ENCODE results near the gene KCTD21. TPM values are rescaled to one million over a fixed set of nuclear protein-coding genes. Genes with fewer than 3 reads are reported as not detected.
"Not testable (repeated sequence)": the region's sequence is repeated elsewhere in the genome, so short reads cannot be mapped to it uniquely, and the experiment has no call there.

KCTD21 gene, protein sequence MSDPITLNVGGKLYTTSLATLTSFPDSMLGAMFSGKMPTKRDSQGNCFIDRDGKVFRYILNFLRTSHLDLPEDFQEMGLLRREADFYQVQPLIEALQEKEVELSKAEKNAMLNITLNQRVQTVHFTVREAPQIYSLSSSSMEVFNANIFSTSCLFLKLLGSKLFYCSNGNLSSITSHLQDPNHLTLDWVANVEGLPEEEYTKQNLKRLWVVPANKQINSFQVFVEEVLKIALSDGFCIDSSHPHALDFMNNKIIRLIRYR
- 10 to 100 TPM; 14.0 to 16.1 TPM for total RNA-seq
- polyA plus RNA-seq = 1 to 10 TPM; 4.8 to 7.5 TPM
- long read RNA-seq, donor 1, partial matches to known transcripts = 0 of 11 reads
- long read RNA-seq, donor 1, other reads (novel, unspliced or antisense) = 6 of 11 reads
- long read RNA-seq, donor 2, partial matches to known transcripts = 9 of 12 reads
- long read RNA-seq, donor 2, other reads (novel, unspliced or antisense) = 1 of 12 reads

- no peaks in the 10 kb centered on the region for H3K36me3 ChIP-seq (ENCODE audit: control insufficient read depth in 1 of 2, insufficient read depth in 2 of 2, low read length in 1 of 2)
- peak; percentile 99 for DNase-seq
- H3K4me3 ChIP-seq (ENCODE audit: low read length in 2 of 2) = peak within 1 kb of the TSS; percentile 73 to 77
- peaks cover 0 to 5% of the 10 kb centered on the region in 2 donors for H3K4me1 ChIP-seq (ENCODE audit: control insufficient read depth in 1 of 2, insufficient read depth in 2 of 2, low read length in 2 of 2)
- peak within 1 kb of the TSS in 1 of 2 donors; percentile 58 for H3K27ac ChIP-seq (ENCODE audit: low read depth in 1 of 2, low read length in 2 of 2)
- ATAC-seq (ENCODE audit: low FRiP score) = peak; percentile 97
- H3K27me3 ChIP-seq (ENCODE audit: control insufficient read depth in 1 of 2, insufficient read depth in 2 of 2, low read length in 1 of 2) = no peaks in the 10 kb centered on the region
- H3K9me3 ChIP-seq (ENCODE audit: control insufficient read depth, low read length) = no peaks in the 10 kb centered on the region
- 0 to 1% methylated on average over 66 to 74 of the region's 74 CpGs for WGBS, 2 donors
- intact Hi-C loops (cut with DNase I) = loop anchor here in 1 of 2 donors (1.0 to 5.0 kb wide), 3 partner anchors 19 to 50 kb away; partner anchors contain the start of gene ALG8
Measured at GRCh38 chr11:78188286-78189173, at the start of gene KCTD21, which contains the start of gene USP35. Gene KCTD21, minus strand, starts transcription at chr11:78188626. Its CDS starts 14,072 bp downstream, at chr11:78174554. Gene USP35, plus strand, starts transcription at chr11:78188919. Its CDS starts 7,327 bp downstream, at chr11:78196246.

DNA sequence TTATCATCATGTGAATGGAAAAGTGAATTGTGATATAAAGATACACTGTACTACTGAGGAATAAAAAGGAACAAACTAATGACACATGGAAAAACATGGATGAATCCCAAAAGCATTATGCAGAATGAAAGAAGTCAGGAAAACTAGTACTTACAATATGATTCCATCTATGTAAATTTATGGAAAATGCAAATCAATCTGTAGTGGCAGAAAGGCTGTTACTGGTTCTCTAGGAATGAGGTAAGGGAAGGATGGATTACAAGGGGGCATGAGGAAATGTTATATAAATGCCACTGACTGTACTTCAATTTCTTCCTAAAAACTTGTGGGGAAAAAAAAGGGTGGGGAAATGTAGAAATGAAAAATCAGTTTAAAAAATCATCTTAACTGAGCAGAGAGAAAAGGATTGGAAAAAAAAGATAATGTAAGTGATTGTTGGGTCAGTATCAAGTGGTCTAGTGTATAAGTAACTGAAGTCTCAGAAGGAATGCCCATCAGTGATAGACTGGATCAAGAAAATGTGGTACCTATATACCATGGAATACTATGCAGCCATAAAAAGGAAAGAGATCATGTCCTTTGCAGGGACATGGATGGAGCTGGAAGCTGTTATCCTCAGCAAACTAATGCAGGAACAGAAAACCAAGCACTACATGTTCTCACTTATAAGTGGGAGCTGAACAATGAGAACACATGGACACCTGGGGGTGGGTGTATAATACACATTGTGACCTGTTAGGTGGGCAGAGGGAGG, 49.0 kb upstream of the KCTD21 start:
- intact Hi-C loops (cut with DNase I) = no loop called here

GRCh38 chr11:78234006-78234405, 45.6 kb upstream of the KCTD21 start:
- Histone ChIP-seq H3K27ac (ENCODE audit: low read depth in 1 of 2, low read length in 2 of 2) (no peak overlapping the region), H3K9me3 (ENCODE audit: control insufficient read depth, low read length) (no peaks in the 10 kb centered on the region), H3K4me3 (ENCODE audit: low read length in 2 of 2) (no peak overlapping the region), H3K4me1 (ENCODE audit: control insufficient read depth in 1 of 2, insufficient read depth in 2 of 2, low read length in 2 of 2) (peaks cover 3 to 6% of the 10 kb centered on the region in 2 donors), H3K27me3 (ENCODE audit: control insufficient read depth in 1 of 2, insufficient read depth in 2 of 2, low read length in 1 of 2) (no peaks in the 10 kb centered on the region), H3K36me3 (ENCODE audit: control insufficient read depth in 1 of 2, insufficient read depth in 2 of 2, low read length in 1 of 2) (no peaks in the 10 kb centered on the region)
- ATAC-seq (ENCODE audit: low FRiP score) = no peak
- WGBS, 2 donors = 83 to 92% methylated on average over 5 of the region's 5 CpGs
- intact Hi-C loops (cut with DNase I) = no loop called here
- DNase-seq = no peak

More for the DNA sequence above, 49.0 kb upstream of the KCTD21 start:
- H3K36me3 ChIP-seq (ENCODE audit: control insufficient read depth in 1 of 2, insufficient read depth in 2 of 2, low read length in 1 of 2) = peaks cover 0 to 3% of the 10 kb centered on the region in 2 donors
- no peaks in the 10 kb centered on the region for H3K9me3 ChIP-seq (ENCODE audit: control insufficient read depth, low read length)
- DNase-seq = no peak
- no peak overlapping the region for H3K27ac ChIP-seq (ENCODE audit: low read depth in 1 of 2, low read length in 2 of 2)
- ATAC-seq (ENCODE audit: low FRiP score) = no peak
- H3K4me1 ChIP-seq (ENCODE audit: control insufficient read depth in 1 of 2, insufficient read depth in 2 of 2, low read length in 2 of 2) = no peaks in the 10 kb centered on the region
- H3K4me3 ChIP-seq (ENCODE audit: low read length in 2 of 2) = no peak overlapping the region
- no peaks in the 10 kb centered on the region for H3K27me3 ChIP-seq (ENCODE audit: control insufficient read depth in 1 of 2, insufficient read depth in 2 of 2, low read length in 1 of 2)

DNA sequence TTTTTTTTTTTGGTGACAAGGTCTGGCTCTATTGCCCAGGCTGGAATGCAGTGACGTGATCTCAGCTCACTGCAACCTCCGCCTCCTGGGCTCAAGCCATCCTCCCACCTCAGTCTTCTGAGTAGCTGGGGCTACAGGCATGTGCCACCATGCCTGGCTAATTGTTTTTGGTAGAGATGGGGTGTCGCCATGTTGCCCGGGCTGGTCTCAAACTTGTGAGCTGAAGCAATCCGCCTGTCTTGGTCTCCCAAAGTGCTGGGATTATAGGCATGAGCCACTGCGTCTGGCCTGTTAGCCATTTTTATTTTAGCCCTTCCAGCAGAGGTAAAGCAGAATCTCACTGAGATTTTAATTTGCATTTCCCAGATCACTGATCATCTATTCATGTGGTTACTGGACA, 44.6 kb upstream of the KCTD21 start:
- DNase-seq; ATAC-seq (ENCODE audit: low FRiP score); H3K4me1 ChIP-seq (ENCODE audit: control insufficient read depth in 1 of 2, insufficient read depth in 2 of 2, low read length in 2 of 2); H3K9me3 ChIP-seq (ENCODE audit: control insufficient read depth, low read length); H3K4me3 ChIP-seq (ENCODE audit: low read length in 2 of 2); H3K36me3 ChIP-seq (ENCODE audit: control insufficient read depth in 1 of 2, insufficient read depth in 2 of 2, low read length in 1 of 2); H3K27me3 ChIP-seq (ENCODE audit: control insufficient read depth in 1 of 2, insufficient read depth in 2 of 2, low read length in 1 of 2): not testable (repeated sequence)
- WGBS, 2 donors = 51 to 52% methylated on average over 6 of the region's 6 CpGs
- intact Hi-C loops (cut with DNase I) = loop anchor here in 1 of 2 donors (2.0 kb wide), 1 partner anchor 24 kb away; no protein-coding TSS in a partner anchor
- peak overlapping the region in 1 of 2 donors; percentile 77 for H3K27ac ChIP-seq (ENCODE audit: low read depth in 1 of 2, low read length in 2 of 2)

GRCh38 chr11:78231962-78232501, 43.6 kb upstream of the KCTD21 start:
- Histone ChIP-seq H3K36me3 (ENCODE audit: control insufficient read depth in 1 of 2, insufficient read depth in 2 of 2, low read length in 1 of 2) (no peaks in the 10 kb centered on the region), H3K4me1 (ENCODE audit: control insufficient read depth in 1 of 2, insufficient read depth in 2 of 2, low read length in 2 of 2) (peaks cover 3 to 6% of the 10 kb centered on the region in 2 donors), H3K27me3 (ENCODE audit: control insufficient read depth in 1 of 2, insufficient read depth in 2 of 2, low read length in 1 of 2) (no peaks in the 10 kb centered on the region), H3K4me3 (ENCODE audit: low read length in 2 of 2) (no peak overlapping the region), H3K9me3 (ENCODE audit: control insufficient read depth, low read length) (no peaks in the 10 kb centered on the region), H3K27ac (ENCODE audit: low read depth in 1 of 2, low read length in 2 of 2) (peak overlapping the region in 1 of 2 donors; percentile 32)
- DNase-seq = no peak
- intact Hi-C loops (cut with DNase I) = loop anchor here in 1 of 2 donors (2.0 kb wide), 1 partner anchor 25 kb away; no protein-coding TSS in a partner anchor
- ATAC-seq (ENCODE audit: low FRiP score) = peak; percentile 62

DNA sequence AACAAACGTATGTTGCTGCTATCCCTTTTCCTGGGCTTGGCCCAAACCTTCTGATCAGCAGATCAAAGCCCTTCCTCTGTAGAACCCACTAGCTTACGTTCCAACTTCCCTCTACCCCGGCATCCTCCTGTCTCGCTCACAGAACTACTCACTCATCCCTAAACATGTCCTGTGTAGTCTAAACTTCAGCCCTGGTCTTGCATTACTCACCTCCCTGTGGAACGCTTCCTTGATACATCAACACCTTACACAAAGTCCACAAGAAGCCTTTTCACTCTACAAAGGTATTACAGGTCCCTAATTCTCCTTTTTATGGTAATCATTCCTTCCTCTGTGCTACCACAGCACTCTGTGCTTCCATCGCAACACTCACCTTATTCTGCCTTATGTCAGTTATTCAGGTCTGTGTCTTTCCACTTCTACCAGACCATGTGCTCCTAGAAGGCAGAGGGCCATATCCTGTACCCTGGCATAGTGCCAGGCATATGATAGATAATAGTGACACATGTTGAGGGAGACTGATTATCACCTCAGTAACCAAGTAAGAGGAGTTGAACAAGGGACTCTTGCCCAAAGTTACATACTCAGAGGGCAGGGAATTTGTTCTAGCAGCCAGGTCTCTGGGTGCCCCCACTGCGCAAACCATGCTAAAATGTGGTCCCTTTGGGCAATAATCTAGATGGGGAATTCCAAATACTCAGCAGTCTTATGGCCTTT, 41.9 kb upstream of the KCTD21 start:
- 87 to 91% methylated on average over 7 of the region's 7 CpGs for WGBS, 2 donors
- DNase-seq = no peak
- no peaks in the 10 kb centered on the region for H3K27me3 ChIP-seq (ENCODE audit: control insufficient read depth in 1 of 2, insufficient read depth in 2 of 2, low read length in 1 of 2)
- intact Hi-C loops (cut with DNase I) = no loop called here
- H3K4me3 ChIP-seq (ENCODE audit: low read length in 2 of 2) = no peak overlapping the region
- ATAC-seq (ENCODE audit: low FRiP score) = no peak
- no peaks in the 10 kb centered on the region for H3K9me3 ChIP-seq (ENCODE audit: control insufficient read depth, low read length)
- peaks cover 3 to 6% of the 10 kb centered on the region in 2 donors for H3K4me1 ChIP-seq (ENCODE audit: control insufficient read depth in 1 of 2, insufficient read depth in 2 of 2, low read length in 2 of 2)
- H3K36me3 ChIP-seq (ENCODE audit: control insufficient read depth in 1 of 2, insufficient read depth in 2 of 2, low read length in 1 of 2) = peaks cover 0 to 1% of the 10 kb centered on the region in 2 donors
- peak overlapping the region in 1 of 2 donors; percentile 14 for H3K27ac ChIP-seq (ENCODE audit: low read depth in 1 of 2, low read length in 2 of 2)

DNA sequence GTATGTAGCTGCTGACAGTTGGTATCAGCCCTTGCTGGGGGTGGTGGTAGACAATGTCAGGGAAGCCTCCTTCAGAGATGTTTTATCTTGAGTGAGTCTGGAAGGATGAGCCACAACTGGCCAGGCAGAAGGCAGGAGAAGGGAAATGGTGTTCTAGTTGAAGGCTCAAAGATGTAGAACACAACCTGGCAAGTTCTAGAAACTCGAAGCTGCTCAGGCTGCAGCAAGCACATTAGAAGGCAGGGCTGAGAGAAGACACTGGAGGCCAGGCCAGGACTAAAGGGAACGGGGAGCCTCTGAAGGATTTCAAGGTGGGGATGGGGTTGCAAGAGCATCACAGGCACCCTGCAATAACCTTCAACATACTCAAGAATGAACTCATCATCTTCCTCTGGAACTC, 40.7 kb upstream of the KCTD21 start:
- Histone ChIP-seq H3K36me3 (ENCODE audit: control insufficient read depth in 1 of 2, insufficient read depth in 2 of 2, low read length in 1 of 2) (peaks cover 3 to 5% of the 10 kb centered on the region in 2 donors), H3K9me3 (ENCODE audit: control insufficient read depth, low read length) (no peaks in the 10 kb centered on the region), H3K4me3 (ENCODE audit: low read length in 2 of 2) (no peak overlapping the region), H3K27ac (ENCODE audit: low read depth in 1 of 2, low read length in 2 of 2) (no peak overlapping the region), H3K27me3 (ENCODE audit: control insufficient read depth in 1 of 2, insufficient read depth in 2 of 2, low read length in 1 of 2) (no peaks in the 10 kb centered on the region), H3K4me1 (ENCODE audit: control insufficient read depth in 1 of 2, insufficient read depth in 2 of 2, low read length in 2 of 2) (peaks cover 3 to 6% of the 10 kb centered on the region in 2 donors)
- DNase-seq (no peak), ATAC-seq (ENCODE audit: low FRiP score) (no peak)
- WGBS, 2 donors = 79 to 87% methylated on average over 2 of the region's 2 CpGs
- intact Hi-C loops (cut with DNase I) = loop anchor here (2.0 to 5.0 kb wide), 4 partner anchors 188 to 336 kb away; partner anchors contain the start of gene GAB2 (in 1 of the 2)

All from aorta (tissue), 5 donors.